OCI-M2 (cell line): Measurements from ENCODE around the gene ANKMY2.
"Not testable (repeated sequence)": the region's sequence is repeated elsewhere in the genome, so short reads cannot be mapped to it uniquely, and the experiment has no call there.

Experiments
- DNase-seq: peaks from one replicate; lab custom pipeline; 2025; ENCODE audit not compliant: unreplicated experiment; lab: John Stamatoyannopoulos, UW

Gene ANKMY2

GRCh38 chr7:16645593-16646471, at the start of gene ANKMY2, which contains the start of gene BZW2:
ANKMY2 (minus strand) TSS chr7:16645754; CDS start chr7:16645573, 181 bp downstream.
BZW2 (plus strand) TSS chr7:16646181; CDS start chr7:16665444, 19,263 bp downstream.
- peak; percentile 44 for DNase-seq

- no peak for DNase-seq
These were observed 49.3 kb upstream of the ANKMY2 start for GRCh38 chr7:16694806-16695205.

DNA sequence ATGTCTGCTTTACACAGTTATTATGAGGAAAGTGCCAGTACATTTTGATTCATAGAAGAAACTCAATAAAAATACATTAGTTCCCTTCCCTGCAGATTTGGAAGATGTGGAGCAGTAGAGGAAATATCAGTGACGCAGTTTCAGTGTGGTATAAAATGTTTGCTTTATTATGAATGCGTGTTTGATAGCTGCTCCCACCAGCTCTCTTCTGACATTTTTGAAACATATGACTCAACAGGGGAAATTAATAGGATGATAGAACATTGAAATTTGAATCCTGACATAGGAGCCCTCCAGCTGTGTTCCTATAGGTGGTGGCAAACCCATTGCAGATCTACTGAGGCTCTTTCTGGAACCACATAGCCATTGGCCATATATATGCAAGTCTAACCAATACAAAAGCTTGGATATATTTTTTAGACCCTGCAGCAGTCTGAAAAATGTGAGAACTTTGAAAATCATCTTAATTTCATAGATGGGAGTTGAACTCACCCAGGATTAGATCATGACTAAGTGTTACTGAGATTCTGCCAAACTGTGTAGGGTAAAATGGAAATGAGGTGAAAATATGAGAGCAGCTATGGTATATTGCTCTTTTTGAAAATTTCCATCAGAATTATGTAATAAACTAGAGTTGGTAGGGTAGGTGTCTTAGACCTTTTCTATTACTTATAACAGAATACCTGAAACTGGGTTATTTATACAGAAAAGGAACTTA, 48.2 kb upstream of the ANKMY2 start:
- DNase-seq, result no peak

- no peak for DNase-seq
These were observed 45.7 kb upstream of the ANKMY2 start for GRCh38 chr7:16691241-16691640.

- no peak for DNase-seq
These were observed 42.7 kb upstream of the ANKMY2 start for GRCh38 chr7:16688249-16688648.

DNA sequence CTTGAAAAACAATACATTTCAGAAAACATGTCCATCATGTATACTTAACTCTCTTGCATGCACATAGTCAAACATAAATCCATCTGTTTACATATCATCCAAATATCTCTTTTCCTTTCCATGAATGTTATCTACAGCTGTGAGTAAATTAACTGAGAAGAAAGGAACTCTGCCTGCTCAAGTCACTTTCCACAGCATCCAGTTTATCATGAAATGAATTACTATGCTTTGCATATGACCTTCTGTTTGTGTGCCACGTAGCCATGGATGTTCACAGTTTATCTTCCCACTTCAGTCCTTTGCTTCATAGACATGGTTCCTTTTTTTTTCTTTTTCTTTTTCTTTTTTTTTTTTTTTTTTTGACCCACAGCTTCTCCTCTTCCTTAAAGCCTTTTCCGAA, 40.0 kb upstream of the ANKMY2 start:
- DNase-seq, result no peak

GRCh38 chr7:16684935-16685334, 39.4 kb upstream of the ANKMY2 start:
- DNase-seq, result no peak

DNA sequence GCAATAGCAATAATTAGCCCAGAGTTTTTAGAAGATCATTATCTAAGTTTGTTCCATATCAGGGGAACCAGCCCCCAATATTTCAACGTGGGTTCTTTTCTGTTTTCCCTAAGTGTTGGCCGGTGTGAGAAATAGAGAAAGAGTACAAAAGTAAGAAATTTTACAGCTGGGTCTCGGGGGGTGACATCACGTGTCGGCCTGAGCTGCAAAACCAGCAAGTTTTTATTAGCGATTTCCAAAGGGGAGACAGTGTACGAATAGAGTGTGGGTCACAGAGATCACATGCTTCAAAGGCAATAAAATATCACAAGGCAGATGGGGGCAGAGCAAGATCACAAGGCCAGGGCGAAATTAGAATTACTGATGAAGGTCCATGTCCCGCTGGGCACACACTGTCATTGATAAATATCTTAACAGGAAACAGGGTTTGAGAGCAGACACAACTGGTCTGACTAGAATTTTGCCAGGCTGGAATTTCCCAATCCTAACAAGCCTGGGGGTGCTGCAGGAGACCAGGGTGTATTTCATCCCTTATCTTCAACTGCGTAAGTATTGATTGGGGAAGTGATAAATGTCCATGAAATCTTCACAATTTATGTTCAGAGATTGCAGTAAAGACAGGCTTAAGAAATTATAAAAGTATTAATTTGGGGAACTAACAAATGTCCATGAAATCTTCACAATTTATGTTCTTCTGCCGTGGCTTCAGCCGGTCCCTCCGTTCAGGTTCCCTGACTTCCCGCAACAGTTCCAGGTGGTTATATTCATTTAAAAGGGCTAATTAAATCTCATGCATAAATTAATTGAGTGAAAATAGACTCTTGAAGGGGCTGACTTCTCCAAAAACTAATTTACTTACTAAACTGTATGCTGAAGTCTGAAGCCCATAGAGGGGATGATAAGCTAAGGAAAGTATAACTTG, 33.4 kb upstream of the ANKMY2 start:
- not testable (repeated sequence) for DNase-seq

DNA sequence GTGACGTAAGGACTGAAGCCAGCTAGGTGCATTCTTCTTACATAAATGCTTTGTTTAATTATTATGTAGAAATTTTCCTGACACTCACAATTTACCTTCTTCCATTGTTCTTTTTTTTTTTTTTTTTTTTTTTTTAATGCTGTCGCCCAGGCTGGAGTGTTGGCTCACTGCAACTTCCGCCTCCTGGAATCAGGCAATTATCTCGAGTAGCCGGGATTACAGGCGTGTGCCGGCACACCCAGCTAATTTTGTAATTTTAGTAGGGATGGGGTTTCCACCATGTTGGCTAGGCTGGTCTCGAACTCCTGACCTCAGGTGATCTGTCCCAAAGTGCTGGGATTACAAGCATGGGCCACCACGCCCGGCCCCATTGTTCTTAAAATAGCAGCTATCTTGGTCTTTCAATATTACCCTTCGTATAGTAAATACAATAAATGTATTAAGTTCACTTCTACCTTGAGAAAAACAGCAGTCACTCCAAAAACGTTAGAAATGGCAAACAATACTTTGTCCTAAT, 32.5 kb upstream of the ANKMY2 start:
- no peak for DNase-seq

- DNase-seq, result no peak
These were observed 29.7 kb upstream of the ANKMY2 start for GRCh38 chr7:16675277-16675676.

GRCh38 chr7:16671811-16672210, 26.3 kb upstream of the ANKMY2 start:
- DNase-seq, result no peak

DNA sequence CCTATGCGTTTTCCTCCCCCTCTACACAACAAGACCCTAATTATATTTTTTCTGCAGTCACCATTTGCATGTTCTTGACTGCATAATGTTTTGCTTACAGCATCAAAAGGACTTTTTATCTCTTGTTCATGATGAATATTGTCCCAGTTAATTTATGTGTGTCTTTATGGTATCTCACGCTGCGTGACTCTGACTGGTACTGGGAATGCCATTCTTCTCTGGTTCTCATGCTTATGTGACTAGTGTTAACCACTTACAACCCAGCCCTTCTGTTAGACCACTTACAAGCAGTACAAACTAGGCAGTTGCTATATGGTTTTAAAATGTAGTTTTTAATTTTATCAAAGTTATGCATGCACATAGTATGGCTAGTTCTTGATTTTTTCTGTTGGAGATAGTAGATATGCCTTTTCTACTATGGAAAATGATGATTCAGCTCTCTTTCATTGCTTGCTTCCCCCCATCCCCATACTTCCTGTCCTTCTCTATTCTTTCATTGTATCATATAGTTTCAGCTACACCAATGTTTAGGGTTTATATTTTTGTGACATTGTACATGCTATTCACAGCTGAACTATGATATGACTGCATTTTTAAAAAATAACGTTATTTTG, 25.3 kb upstream of the ANKMY2 start:
- no peak for DNase-seq

- no peak for DNase-seq
These were observed 24.5 kb upstream of the ANKMY2 start for GRCh38 chr7:16670021-16670420.

DNA sequence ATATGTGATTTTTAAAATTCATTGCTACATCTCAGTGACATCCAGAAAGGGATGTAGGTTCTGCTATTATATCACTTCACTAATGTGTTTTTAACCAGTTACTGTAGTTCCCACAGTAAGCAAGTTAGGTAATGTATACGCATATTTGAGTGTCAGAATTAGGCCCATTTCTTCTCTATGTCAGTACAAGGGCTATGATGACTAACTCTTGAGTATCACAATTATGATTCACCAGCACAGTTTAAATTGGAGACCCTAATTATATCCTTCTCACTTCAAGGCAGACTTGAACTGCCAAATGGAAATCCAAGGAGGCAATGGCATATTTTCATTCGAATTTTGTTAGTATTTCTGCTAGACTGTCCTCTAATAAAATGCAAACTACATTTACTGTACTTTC, 24.0 kb upstream of the ANKMY2 start:
- DNase-seq, result no peak

DNA sequence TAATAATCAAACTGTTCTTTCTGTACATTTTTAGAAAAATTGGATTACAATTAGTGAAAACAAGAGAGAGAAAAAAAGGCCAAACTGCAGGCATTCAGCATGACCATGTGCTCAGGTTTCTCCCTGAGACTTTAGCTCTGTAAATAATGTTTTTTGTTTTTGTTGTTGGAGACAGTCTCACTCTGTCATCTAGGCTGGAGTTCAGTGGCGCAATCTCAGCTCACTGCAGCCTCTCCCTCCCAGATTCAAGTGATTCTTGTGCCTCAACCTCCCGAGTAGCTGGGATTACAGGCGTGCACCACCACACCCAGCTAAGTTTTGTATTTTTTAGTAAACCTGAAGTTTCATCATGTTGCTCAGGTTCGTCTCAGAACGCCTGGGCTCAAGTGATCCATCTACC, 23.4 kb upstream of the ANKMY2 start:
- DNase-seq, result no peak

DNA sequence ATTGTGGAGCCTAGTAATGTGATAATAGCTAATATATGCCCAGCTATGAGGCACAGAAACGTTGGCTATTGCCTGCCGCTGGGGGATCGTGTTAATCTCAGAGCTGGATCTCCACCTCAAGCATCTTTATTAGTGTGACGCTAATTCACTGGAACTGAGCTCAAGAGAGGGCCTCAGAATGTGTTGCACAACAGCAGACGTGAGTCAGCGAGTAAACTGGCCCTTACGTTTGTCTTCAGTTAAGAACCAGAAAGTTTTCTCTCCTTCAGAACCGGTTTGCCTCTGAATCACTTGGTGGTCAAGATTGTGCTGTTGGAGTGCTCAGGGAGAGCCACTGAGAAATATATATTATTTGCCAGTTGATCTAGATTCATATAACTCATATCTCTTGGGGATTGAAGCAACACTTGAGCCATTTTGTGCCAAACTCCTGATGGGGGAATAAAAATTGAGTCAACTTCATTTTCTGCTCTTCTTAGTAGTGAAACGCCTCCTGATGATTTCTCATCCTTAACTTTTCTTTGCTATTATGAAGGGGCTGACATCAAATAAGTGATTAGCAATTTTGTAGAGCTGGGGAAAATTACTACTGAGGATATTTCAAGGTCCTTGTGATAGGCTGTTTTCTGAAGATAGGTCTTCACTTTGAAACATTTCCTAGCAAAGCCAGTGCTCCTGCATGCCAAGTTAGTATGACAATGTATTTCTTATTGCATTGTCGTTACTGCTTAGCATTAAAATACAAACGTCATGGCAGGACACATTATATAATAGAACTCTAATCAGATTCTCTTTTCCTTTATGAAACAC, 22.7 kb upstream of the ANKMY2 start:
- no peak for DNase-seq

DNA sequence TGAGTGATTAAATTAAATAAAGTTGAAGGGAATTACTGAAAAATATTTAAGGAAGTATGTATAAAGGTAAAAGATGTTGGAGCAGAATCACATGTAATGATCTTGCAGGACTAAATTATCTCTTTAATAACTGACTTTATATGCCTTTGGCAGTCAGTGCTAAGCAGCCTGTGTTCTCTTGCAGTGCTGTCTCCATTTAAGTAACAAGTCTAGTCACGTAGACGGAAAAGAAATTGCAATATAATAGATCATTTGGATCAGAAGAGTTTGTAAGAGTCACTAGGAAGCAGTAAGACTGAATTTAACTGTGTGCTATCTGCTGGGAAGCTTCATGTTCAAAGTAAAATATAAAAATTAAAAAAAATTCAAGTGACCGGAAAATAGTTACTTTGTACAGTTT, 21.8 kb upstream of the ANKMY2 start:
- no peak for DNase-seq

GRCh38 chr7:16661924-16662323, 16.4 kb upstream of the ANKMY2 start:
- no peak for DNase-seq

- no peak for DNase-seq
These were observed 15.3 kb upstream of the ANKMY2 start for GRCh38 chr7:16660702-16661464.
